GM19099 (cell line): ENCODE measurements around the gene ZNF571.

Experiments
- POLR2A ChIP-seq: IDR thresholded peaks from 3 replicates; pipeline ENCODE4 v1.6.1; 2011; ENCODE audit warnings: low read depth; ENCODE audit not compliant: insufficient read length; ENCODE audit errors: extremely low read depth

The ZNF571 gene

DNA sequence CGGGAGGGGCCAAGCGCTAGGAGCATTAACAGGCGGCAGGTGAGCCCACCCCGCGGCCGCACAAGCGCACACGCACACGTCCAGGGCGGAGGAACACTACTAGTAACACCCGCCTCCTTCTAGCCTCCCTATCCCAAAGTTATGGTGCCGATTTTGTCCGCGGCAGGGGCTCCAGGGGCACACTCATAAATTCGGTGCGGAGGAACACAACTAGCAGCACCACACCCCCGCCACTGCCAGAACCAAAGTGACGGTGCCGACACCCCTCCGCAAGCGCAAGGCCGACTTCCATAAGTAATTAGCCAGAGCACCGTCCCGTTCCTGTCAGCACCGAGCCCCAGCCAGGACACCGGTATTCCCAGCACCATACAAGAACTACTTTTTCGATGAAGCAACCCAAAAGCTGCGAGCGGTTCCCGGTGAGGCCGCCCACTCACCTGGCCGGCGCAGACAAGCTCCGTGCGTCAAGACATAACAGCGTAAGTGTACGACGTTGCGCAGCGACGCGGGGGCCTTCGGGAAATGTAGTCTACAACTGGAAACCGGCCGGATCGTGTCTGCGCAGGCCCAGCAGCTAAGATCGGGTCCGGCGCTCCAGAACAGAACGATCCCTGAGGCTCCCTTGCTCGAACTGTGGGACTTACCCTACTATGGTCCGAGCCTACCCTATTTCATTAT lies at the start of gene ZNF571, which contains the start of gene ZNF540:
Gene ZNF571, minus strand, starts transcription at position 489 of the 678 bp plus-strand sequence. CDS start 8,116 bp downstream, outside the sequence.
Gene ZNF540, plus strand, starts transcription at position 573 of the 678 bp plus-strand sequence. CDS start 3,572 bp downstream, outside the sequence.
- TF ChIP-seq POLR2A: peak; percentile 49

DNA sequence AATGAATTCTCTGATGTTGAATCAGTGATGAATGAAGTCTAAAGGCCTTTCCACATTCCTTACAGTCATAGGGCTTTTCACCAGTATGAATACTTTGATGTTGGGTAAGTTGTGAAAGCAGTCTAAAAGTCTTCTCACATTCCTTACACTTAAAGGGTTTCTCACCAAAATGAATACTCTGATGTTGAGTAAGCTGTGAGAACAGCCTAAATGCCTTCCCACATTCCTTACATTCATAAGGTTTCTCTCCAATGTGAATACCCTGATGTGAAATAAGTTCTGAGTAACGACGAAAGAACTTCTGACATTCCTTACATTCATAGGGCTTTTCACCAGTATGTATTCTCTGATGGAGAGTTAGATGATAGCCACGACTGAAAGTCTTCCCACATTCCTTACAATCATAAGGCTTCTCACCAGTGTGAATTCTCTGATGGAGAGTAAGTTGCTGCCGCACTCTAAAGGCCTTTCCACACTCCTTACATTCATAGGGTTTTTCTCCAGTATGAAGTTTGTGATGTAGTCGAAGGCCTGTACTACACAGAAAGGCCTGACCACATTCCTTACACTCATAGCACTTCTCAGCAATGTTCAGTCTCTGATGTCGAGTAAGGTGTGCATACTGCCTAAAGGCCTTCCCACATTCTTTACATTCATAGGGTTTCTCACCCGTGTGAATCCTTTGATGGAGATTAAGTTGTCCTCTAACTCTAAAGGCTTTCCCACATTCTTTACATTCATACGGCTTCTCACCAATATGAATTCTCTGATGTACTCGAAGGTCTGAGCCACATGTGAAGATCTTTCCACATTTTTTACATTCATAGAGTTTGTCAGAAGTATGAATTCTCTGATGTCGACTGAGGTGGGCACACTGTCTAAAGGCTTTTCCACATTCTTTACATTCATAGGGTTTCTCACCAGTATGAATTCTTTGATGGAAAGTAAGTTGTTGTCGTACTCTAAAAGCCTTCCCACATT lies 40.8 kb upstream of the ZNF571 start:
- no peak for TF ChIP-seq POLR2A

DNA sequence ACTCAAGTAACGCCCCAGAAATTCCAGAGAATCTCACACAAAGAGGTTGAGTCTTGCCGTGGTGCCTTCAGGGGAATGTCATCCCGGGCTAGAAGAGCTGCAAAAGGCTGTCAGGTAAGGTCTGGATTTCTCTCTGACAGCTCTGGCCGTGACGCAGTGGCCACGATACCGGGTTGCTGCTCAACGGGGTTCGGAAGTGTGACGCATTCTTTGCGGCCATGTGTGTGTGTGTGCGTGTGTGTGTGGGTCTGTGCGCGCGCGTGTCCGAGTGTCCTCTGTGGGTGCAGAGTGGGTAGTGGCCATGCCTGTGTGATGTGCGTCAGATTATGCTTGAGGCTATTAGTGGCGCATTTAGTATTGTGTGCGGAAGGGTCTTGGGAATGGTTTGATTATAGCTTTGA lies 390 bp upstream of the ZNF571 start:
- no peak for TF ChIP-seq POLR2A

DNA sequence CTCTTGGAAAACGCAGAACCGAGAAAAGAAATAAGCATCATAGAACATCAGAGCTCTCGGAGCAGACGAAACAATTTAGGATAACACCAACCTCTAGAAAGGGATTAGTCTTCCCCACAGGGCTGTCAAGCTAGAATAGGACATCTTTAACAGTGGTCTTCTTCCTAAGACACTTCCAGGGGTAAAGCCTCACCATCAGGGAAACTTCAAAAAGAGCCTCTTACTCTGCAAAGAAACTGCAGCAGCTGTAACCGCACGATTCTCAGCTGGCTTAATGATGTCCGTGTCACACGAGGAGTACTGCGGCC lies 642 bp downstream of the ZNF571 start:
- no peak for TF ChIP-seq POLR2A

DNA sequence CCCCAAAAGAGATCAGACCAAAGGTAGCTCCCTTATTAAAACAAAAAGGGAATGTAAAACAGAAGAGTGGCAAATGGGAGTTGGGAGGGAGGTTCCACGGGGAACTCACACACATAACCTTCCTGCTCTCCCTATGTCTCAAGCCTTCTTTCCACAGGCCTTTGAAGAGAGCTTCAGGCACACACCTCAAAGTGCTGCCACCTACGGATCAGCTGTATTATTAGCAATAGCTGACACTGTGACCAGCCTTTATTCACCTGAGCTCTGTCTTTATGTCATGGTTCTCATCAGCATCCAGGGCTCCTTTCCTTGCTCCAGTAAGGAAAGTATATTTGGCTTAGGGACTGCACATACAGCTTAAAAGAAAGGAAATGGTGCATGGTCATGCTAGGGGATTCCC lies 11.3 kb downstream of the ZNF571 start:
- no peak for TF ChIP-seq POLR2A

GRCh38 chr19:37572203-37572602 lies 22.4 kb downstream of the ZNF571 start:
- no peak for TF ChIP-seq POLR2A

- TF ChIP-seq POLR2A: no peak
Measured at GRCh38 chr19:37565370-37565669, 29.3 kb downstream of the ZNF571 start.

DNA sequence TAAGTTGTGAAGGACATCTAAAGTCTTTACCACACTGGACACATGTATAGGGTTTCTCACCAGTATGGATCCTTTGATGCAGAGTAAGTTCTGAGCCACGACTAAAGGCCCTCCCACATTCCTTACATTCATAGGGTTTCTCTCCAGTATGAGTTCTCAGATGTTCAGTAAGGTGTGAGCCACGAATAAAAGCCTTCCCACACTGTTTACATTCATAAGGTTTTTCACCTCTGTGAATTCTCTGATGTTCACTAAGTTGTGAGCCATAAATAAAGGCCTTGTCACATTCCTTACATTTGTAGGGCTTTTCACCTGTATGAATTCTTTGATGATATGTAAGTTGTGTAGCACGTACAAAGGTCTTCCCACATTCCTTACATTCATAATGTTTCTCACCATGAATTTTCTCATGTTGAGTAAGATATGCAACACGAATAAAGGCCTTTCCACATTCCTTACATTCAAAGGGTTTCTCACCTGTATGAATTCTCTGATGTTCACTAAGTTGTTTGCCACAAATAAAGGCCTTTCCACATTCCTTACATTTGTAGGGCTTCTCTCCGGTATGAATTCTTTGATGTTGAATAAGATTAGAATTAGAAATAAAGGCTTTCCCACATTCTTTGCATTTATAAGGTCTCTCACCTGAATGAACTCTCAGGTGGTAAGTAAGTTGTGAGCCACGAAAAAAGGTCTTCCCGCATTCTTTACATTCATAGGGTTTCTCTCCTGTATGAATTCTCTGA lies 29.8 kb downstream of the ZNF571 start:
- TF ChIP-seq POLR2A: no peak

DNA sequence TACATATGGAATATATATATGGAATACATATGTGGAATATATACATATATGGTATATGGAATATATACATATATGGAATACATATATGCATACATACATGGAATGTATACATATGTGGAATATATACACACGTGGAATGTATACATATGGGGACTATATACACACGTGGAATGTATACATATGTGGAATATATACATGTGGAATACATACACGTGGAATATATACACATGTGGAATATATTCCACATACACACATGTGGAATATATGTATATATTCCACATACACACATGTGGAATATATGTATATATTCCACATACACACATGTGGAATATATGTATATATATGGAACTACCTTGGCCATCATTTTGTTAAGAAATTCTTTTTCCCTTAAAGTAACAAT lies 31.1 kb downstream of the ZNF571 start:
- TF ChIP-seq POLR2A: no peak

- peak; percentile 26 for TF ChIP-seq POLR2A
Measured at GRCh38 chr19:37551129-37551993, 43.2 kb downstream of the ZNF571 start.

DNA sequence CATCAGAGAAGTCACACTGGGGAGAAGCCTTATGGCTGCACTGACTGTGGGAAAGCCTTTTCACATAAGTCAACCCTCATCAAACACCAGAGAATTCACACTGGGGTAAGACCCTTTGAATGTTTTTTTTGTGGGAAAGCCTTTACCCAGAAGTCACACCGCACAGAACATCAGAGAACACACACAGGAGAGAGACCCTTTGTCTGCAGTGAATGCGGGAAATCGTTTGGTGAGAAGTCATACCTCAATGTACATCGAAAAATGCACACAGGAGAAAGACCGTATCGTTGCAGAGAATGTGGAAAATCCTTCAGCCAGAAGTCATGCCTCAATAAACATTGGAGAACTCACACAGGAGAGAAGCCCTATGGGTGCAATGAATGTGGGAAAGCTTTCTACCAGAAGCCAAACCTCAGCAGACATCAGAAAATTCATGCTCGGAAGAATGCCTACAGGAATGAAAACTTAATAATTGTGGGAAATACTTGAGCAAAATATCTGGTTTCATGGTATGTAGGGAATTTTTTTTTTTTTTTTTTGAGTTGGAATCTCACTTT lies 57.1 kb downstream of the ZNF571 start:
- TF ChIP-seq POLR2A: no peak

DNA sequence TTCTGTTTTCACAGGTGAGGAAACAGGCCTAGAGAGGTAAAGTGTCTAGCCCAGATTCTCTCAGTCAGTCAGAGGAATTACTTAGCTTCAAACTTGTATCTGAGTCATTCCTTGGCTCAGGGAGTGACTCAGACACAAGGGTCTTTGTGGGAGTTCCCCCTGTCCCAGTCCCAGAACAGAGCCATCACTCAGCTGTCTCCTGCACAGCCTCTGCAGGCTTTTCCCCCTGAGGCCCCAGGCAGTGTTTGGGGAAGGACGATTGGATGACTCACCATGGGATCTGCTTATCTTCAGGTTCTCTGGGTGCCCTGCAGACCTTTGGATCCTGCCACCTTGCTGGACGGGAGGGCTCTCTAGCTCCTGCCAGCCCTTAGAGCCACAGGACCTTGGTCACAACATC lies 74.7 kb downstream of the ZNF571 start:
- TF ChIP-seq POLR2A: no peak
